Activated CD8-positive, alpha-beta memory T cell treated with anti-CD3 and anti-CD28 coated beads for 36 hours (primary cell): Measurements from ENCODE around the gene TCF4. TPM values are rescaled to one million over a fixed set of nuclear protein-coding genes. Genes with fewer than 3 reads are reported as not detected.

Experiments
- CTCF ChIA-PET: fragments of 350-600 bp; sonication (Branson Sonifier 250); formaldehyde crosslinking; loops from one replicate; lab custom pipeline; 2021; ENCODE audit warnings: antibody characterized with exemption; lab: Charles Lee
- POLR2A ChIA-PET: fragments of 350-600 bp; sonication (Branson Sonifier 250); formaldehyde crosslinking; loops from one replicate; lab custom pipeline; 2021; ENCODE audit warnings: antibody characterized with exemption; lab: Charles Lee
- total RNA-seq, 2 experiments: library from RNA; stranded (reverse); gene quantifications; one replicate each; pipeline ENCODE4 v1.2.3, GENCODE V29; 2021

Gene TCF4
- total RNA-seq, 2 experiments from 2014 or later: 0.11 to 0.84 TPM

- ChIA-PET CTCF (no interaction called here), POLR2A (no interaction called here)
Observed at GRCh38 chr18:55206927-55207326, 381.1 kb downstream of the TCF4 start.

- CTCF ChIA-PET: interaction anchor here (0.6 kb wide), 1 partner anchor 21 kb away, joined by 3 read pairs; no protein-coding TSS in a partner anchor
- POLR2A ChIA-PET: no interaction called here
Observed at GRCh38 chr18:55202232-55202917, 385.6 kb downstream of the TCF4 start.

- CTCF ChIA-PET: no interaction called here
Observed at GRCh38 chr18:55199291-55199963, 388.6 kb downstream of the TCF4 start.

GRCh38 chr18:55195863-55196262, 392.1 kb downstream of the TCF4 start:
- POLR2A ChIA-PET: no interaction called here

More at GRCh38 chr18:55199291-55199963, 388.6 kb downstream of the TCF4 start:
- POLR2A ChIA-PET: no interaction called here

GRCh38 chr18:55189972-55190371, 398.0 kb downstream of the TCF4 start:
- ChIA-PET CTCF (no interaction called here), POLR2A (no interaction called here)

More at GRCh38 chr18:55195863-55196262, 392.1 kb downstream of the TCF4 start:
- CTCF ChIA-PET: interaction anchor here (0.7 kb wide), 1 partner anchor 22 kb away, joined by 3 read pairs; no protein-coding TSS in a partner anchor

- ChIA-PET CTCF (no interaction called here), POLR2A (no interaction called here)
Observed at GRCh38 chr18:55186588-55186987, 401.4 kb downstream of the TCF4 start.

GRCh38 chr18:55185391-55185790, 402.6 kb downstream of the TCF4 start:
- ChIA-PET POLR2A (no interaction called here), CTCF (no interaction called here)

- CTCF ChIA-PET: no interaction called here
- POLR2A ChIA-PET: no interaction called here
Observed at GRCh38 chr18:55179835-55180234, 408.2 kb downstream of the TCF4 start.

- CTCF ChIA-PET: no interaction called here
- POLR2A ChIA-PET: no interaction called here
Observed at GRCh38 chr18:55179425-55179824, 408.6 kb downstream of the TCF4 start.

GRCh38 chr18:55173291-55173690, 414.7 kb downstream of the TCF4 start:
- CTCF ChIA-PET: no interaction called here
- POLR2A ChIA-PET: no interaction called here
